H1 (cell line): Measurements from ENCODE around the gene SPSB3. TPM values are rescaled to one million over a fixed set of nuclear protein-coding genes. Genes with fewer than 3 reads are reported as not detected.
A peak's percentile ranks its signal among the peaks of the same experiment; 100 is the strongest.

Experiments used
- ATF2 ChIP-seq: IDR thresholded peaks from 2 replicates; pipeline ENCODE4 v1.6.1; 2012; ENCODE audit warnings: low read length, inconsistent platforms
- POLR2AphosphoS5 ChIP-seq: IDR thresholded peaks from 2 replicates; pipeline ENCODE4 v1.6.1; 2011; ENCODE audit warnings: low read depth, low read length
- RBBP5 ChIP-seq: IDR thresholded peaks from 2 replicates; pipeline ENCODE4 v1.7.1; 2012; ENCODE audit warnings: low read depth, mild to moderate bottlenecking, inconsistent platforms, low read length, moderate library complexity, borderline replicate concordance
- SIN3A ChIP-seq, 2 experiments: IDR thresholded peaks in 1 of 2; conservative IDR thresholded peaks in 1 of 2; 2 replicates each; pipeline ENCODE4 v1.6.1; 2011 to 2012; ENCODE audit warnings: low read length in 2 of 2, improper control_type of control experiment in 1 of 2, low read depth in 1 of 2, mild to moderate bottlenecking in 1 of 2
- SIX5 ChIP-seq: IDR thresholded peaks from 2 replicates; pipeline ENCODE4 v1.6.1; 2011; ENCODE audit warnings: mild to moderate bottlenecking, low read depth, low read length
- YY1 ChIP-seq: IDR thresholded peaks from 2 replicates; pipeline ENCODE4 v1.6.1; 2011; ENCODE audit warnings: low read depth, mild to moderate bottlenecking, low read length
- polyA plus RNA-seq, 7 experiments: library from polyadenylated mRNA; depleted of rRNA in 3 of 7; stranded (reverse) in 5 of 7; unstranded in 2 of 7; fragments of >200 nt in 5 of 7; fragments of 200-250 nt in 2 of 7; gene quantifications; 1 replicate in 5 of 7; 2 replicates in 1 of 7; 4 replicates in 1 of 7; pipeline versions ENCODE4 v1.2.1 to v1.2.3, GENCODE V29; 2011 to 2013; ENCODE audit warnings: missing spikeins in 2 of 7, mixed read lengths in 2 of 7
- total RNA-seq: library from RNA; stranded (reverse); fragmentation: NEBNext Ultra II Directional; extraction: Animal tissue kit (Norgen Biotek cat#: 25700); gene quantifications from 2 replicates; pipeline ENCODE4 v1.2.1, GENCODE V29; 2021

Gene SPSB3
- total and polyA plus RNA-seq, 2 of the 8 experiments (the other 6 are each of a cell fraction or from before 2014, with no cell fraction given) = 22.5 to 37.8 TPM

- TF ChIP-seq SIN3A (conservative IDR thresholded peaks at IDR 0.05 in 1 of 2, IDR thresholded peaks at IDR 0.05 in 1 of 2; ENCODE audit: low read depth in 1 of 2, low read length in 2 of 2) (peak; percentile 8 to 80; a peak in 1 of 4 replicates), POLR2AphosphoS5 (no peak), SIX5 (no peak), RBBP5 (no peak), YY1 (0 out of 2 replicates have a peak, but pooled peaks have one; percentile 22), ATF2 (no peak)
Observed at GRCh38 chr16:1825864-1826690, 43.7 kb upstream of the SPSB3 start (continued).
